NCI-H2171 treated with DMSO at 0.1 percent for 48 hours (cell line): ENCODE measurements around the gene LY6G5B.

Source experiments
- DNase-seq: peaks from one replicate; lab custom pipeline; 2025; lab: John Stamatoyannopoulos, UW

The LY6G5B gene

GRCh38 chr6:31641370-31641769 lies 28.4 kb upstream of the LY6G5B start:
- DNase-seq, result no peak

GRCh38 chr6:31642798-31643570 lies 26.8 kb upstream of the LY6G5B start:
- no peak for DNase-seq

GRCh38 chr6:31643818-31644454 lies 25.8 kb upstream of the LY6G5B start:
- no peak for DNase-seq

- DNase-seq, result no peak
These were observed 24.5 kb upstream of the LY6G5B start for GRCh38 chr6:31645325-31645724.

- peak; percentile 80 for DNase-seq
These were observed 18.1 kb upstream of the LY6G5B start for GRCh38 chr6:31651602-31652191.

- no peak for DNase-seq
These were observed 16.7 kb upstream of the LY6G5B start for GRCh38 chr6:31652925-31653724.

- DNase-seq, result no peak
These were observed 15.0 kb upstream of the LY6G5B start for GRCh38 chr6:31654574-31655348.

- DNase-seq, result no peak
These were observed 14.2 kb upstream of the LY6G5B start, which contains the start of gene APOM for GRCh38 chr6:31655349-31656237. Gene APOM (plus strand): TSS chr6:31655894. CDS start chr6:31655967, 73 bp downstream.

- DNase-seq, result no peak
These were observed 12.2 kb upstream of the LY6G5B start for GRCh38 chr6:31657406-31658157.

- DNase-seq, result no peak
These were observed 11.6 kb upstream of the LY6G5B start for GRCh38 chr6:31658158-31658688.

GRCh38 chr6:31658983-31659648 lies 10.7 kb upstream of the LY6G5B start:
- DNase-seq, result no peak

- no peak for DNase-seq
These were observed 10.0 kb upstream of the LY6G5B start for GRCh38 chr6:31659649-31660380.

GRCh38 chr6:31660381-31661261 lies 9.2 kb upstream of the LY6G5B start, which contains the start of gene C6orf47:
Gene C6orf47 (minus strand): TSS chr6:31660778. CDS start chr6:31659947, 831 bp downstream.
- peak; percentile 85 for DNase-seq

- DNase-seq, result no peak
These were observed 8.3 kb upstream of the LY6G5B start for GRCh38 chr6:31661262-31662123.

- no peak for DNase-seq
These were observed 7.6 kb upstream of the LY6G5B start for GRCh38 chr6:31662124-31662723.
